DOHH2 (cell line): ENCODE data around the gene IGSF6.

Source experiments
- H3F3A ChIP-seq: fragments of 200-600 bp; sonication (generic), shearing (Covaris generic); 2 replicates; pipeline ENCODE4 v1.6.0; 2016; ENCODE audit warnings: antibody characterized with exemption, mild to moderate bottlenecking; ENCODE audit not compliant: control insufficient read depth, insufficient read depth
- H3K27ac ChIP-seq: fragments of 200-600 bp; sonication (generic); 2 replicates; pipeline ENCODE4 v1.5.1; 2014; ENCODE audit warnings: low read depth, mild to moderate bottlenecking, low read length, moderate library complexity
- H3K27me3 ChIP-seq: fragments of 200-600 bp; sonication (generic); 2 replicates; pipeline ENCODE4 v1.6.1; 2014; ENCODE audit warnings: mild to moderate bottlenecking, low read length, mixed read lengths; ENCODE audit not compliant: control insufficient read depth
- H3K36me3 ChIP-seq: fragments of 200-600 bp; sonication (generic); 2 replicates; pipeline ENCODE4 v1.6.1; 2014; ENCODE audit warnings: mild to moderate bottlenecking, low read length, moderate library complexity, mixed read lengths; ENCODE audit not compliant: control insufficient read depth
- H3K4me1 ChIP-seq: fragments of 200-600 bp; sonication (generic); 2 replicates; pipeline ENCODE4 v1.6.1; 2014; ENCODE audit warnings: mild to moderate bottlenecking, low read length, mixed read lengths; ENCODE audit not compliant: control insufficient read depth
- H3K4me2 ChIP-seq: fragments of 200-600 bp; sonication (generic); 2 replicates; pipeline ENCODE4 v1.6.0; 2014; ENCODE audit warnings: mild to moderate bottlenecking, low read length, moderate library complexity
- H3K4me3 ChIP-seq: fragments of 200-600 bp; sonication (generic); 2 replicates; pipeline ENCODE4 v1.5.1; 2014; ENCODE audit warnings: mild to moderate bottlenecking, low read length, mixed read lengths
- H3K79me2 ChIP-seq: fragments of 200-600 bp; sonication (generic); 2 replicates; pipeline ENCODE4 v1.6.1; 2014; ENCODE audit warnings: mild to moderate bottlenecking, low read length, mixed read lengths; ENCODE audit not compliant: control insufficient read depth
- H3K9me2 ChIP-seq: fragments of 200-600 bp; sonication (generic); replicated peaks from 2 replicates; pipeline ENCODE4 v1.6.1; 2014; ENCODE audit warnings: mild to moderate bottlenecking, low read length, mixed read lengths; ENCODE audit not compliant: control insufficient read depth
- H3K9me3 ChIP-seq: fragments of 200-600 bp; sonication (generic); 2 replicates; pipeline ENCODE4 v1.6.1; 2014; ENCODE audit warnings: antibody characterized with exemption, low read length, mixed read lengths; ENCODE audit not compliant: control insufficient read depth, insufficient read depth
- H4K20me1 ChIP-seq: fragments of 200-600 bp; sonication (generic); 2 replicates; pipeline ENCODE4 v1.6.0; 2014; ENCODE audit warnings: low read depth, mild to moderate bottlenecking, antibody characterized with exemption, low read length, moderate library complexity; ENCODE audit not compliant: control insufficient read depth, insufficient read depth
- EZH2phosphoT487 ChIP-seq: fragments of 200-600 bp; sonication (generic); IDR thresholded peaks from 2 replicates; pipeline ENCODE4 v1.6.1; 2017; ENCODE audit warnings: borderline replicate concordance, mild to moderate bottlenecking, antibody characterized with exemption, low read length, moderate library complexity, mixed read lengths
- TF ChIP-seq, protein P1 (sequence below): fragments of 200-600 bp; sonication (generic); IDR thresholded peaks from one replicate; pipeline ENCODE4 v1.5.1; 2014; ENCODE audit warnings: antibody characterized with exemption, mild to moderate bottlenecking, low read depth, low read length; ENCODE audit not compliant: poor library complexity, severe bottlenecking

Gene IGSF6

DNA sequence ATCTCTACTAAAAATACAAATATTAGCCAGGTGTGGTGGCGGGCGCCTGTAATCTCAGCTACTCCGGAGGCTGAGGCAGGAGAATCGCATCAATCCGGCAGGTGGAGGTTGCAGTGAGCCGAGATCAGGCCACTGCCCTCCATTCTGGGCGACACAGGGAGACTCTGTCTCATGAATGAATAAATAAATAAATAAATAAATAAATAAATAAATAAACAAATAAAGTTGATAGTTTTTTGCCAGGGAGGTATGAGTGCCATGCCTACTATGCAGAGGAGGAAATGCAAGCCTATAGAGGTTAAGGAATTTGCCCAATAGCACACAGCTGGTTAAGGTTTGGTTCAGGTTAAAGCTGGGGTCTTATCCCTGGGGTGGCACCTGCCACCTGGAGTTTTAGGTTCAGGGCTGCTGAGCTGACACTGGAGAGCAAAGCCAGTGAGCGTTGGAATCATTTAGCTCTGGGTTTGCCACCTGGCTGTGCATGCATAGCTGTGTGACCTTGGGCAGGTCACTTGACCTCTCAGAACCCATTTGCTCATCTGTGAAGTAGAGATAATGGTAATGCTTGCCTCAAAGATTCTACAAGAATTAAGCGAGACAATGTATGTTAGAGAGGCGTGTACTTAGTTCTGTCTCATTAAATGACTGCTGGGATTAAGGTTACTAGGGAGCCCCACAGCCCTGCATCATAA, 12.5 kb upstream of the IGSF6 start:
- Histone ChIP-seq H3K4me1 (peaks cover 26% of the 10 kb centered on the region), H4K20me1 (no peaks in the 10 kb centered on the region), H3K36me3 (no peaks in the 10 kb centered on the region), H3K4me2 (no peak overlapping the region), H3K27me3 (peaks cover 15% of the 10 kb centered on the region), H3K4me3 (no peak overlapping the region), H3K27ac (no peak overlapping the region), H3K9me3 (no peaks in the 10 kb centered on the region), H3K9me2 (no peaks in the 10 kb centered on the region), H3K79me2 (no peaks in the 10 kb centered on the region), H3F3A (no peaks in the 10 kb centered on the region)
- TF ChIP-seq EZH2phosphoT487, result no peak
- TF ChIP-seq, protein P1, sequence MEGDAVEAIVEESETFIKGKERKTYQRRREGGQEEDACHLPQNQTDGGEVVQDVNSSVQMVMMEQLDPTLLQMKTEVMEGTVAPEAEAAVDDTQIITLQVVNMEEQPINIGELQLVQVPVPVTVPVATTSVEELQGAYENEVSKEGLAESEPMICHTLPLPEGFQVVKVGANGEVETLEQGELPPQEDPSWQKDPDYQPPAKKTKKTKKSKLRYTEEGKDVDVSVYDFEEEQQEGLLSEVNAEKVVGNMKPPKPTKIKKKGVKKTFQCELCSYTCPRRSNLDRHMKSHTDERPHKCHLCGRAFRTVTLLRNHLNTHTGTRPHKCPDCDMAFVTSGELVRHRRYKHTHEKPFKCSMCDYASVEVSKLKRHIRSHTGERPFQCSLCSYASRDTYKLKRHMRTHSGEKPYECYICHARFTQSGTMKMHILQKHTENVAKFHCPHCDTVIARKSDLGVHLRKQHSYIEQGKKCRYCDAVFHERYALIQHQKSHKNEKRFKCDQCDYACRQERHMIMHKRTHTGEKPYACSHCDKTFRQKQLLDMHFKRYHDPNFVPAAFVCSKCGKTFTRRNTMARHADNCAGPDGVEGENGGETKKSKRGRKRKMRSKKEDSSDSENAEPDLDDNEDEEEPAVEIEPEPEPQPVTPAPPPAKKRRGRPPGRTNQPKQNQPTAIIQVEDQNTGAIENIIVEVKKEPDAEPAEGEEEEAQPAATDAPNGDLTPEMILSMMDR, result no peak

DNA sequence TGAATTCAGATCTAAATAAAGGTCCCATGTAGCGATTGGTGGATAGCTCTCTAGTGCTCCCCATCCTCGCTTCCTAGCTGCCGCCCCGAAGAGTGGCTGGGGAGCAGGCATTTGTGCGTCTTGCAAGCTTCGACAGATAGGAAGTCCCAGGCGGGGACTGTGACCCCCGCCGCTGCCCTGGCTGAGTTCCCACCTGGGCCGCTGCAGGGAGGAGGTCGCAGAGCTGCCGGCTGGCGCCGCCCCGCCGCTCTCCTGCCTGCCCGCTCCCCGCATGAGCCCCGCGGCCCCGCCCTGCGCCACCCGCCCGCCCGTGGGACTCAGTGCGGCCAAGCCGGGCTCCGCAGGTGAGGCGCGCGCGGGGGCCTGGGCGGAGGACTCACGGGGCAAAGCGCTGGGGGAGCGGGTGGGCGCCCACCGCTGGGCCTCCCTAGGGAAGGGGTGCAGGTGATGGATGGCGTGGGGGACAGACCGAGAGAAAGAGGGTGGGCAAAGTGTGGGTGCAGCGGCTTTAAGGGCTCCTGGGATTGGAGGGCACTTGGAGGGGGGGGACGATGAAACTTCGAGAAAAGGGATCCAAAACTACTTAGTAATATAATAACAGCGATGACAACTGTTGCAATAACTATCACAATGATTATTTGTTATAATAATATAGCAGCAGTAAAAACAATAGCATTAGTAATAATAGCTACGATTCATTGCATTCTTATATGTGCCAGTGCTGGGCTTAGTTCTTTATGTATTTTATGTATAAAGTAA, 11.7 kb upstream of the IGSF6 start, which contains the start of gene OTOA:
Gene OTOA (plus strand): TSS at position 80 of the 759 bp plus-strand sequence. CDS start 14,547 bp downstream, outside the sequence.
- H3K9me2 ChIP-seq, result no peaks in the 10 kb centered on the region
- TF ChIP-seq, protein P1, result no peak
- TF ChIP-seq EZH2phosphoT487, result no peak
- H3K4me3 ChIP-seq, result peak within 1 kb of the TSS; percentile 56
- no peaks in the 10 kb centered on the region for H3K79me2 ChIP-seq
- no peaks in the 10 kb centered on the region for H3K9me3 ChIP-seq
- H3K4me1 ChIP-seq, result peaks cover 34% of the 10 kb centered on the region
- no peaks in the 10 kb centered on the region for H3K36me3 ChIP-seq
- peak within 1 kb of the TSS; percentile 56 for H3K4me2 ChIP-seq
- H4K20me1 ChIP-seq, result no peaks in the 10 kb centered on the region
- no peak within 1 kb of the TSS for H3K27ac ChIP-seq
- H3K27me3 ChIP-seq, result peaks cover 15% of the 10 kb centered on the region
- 0 out of 2 replicates have a peak, but pooled peaks cover 2% of the 10 kb centered on the region for H3F3A ChIP-seq

DNA sequence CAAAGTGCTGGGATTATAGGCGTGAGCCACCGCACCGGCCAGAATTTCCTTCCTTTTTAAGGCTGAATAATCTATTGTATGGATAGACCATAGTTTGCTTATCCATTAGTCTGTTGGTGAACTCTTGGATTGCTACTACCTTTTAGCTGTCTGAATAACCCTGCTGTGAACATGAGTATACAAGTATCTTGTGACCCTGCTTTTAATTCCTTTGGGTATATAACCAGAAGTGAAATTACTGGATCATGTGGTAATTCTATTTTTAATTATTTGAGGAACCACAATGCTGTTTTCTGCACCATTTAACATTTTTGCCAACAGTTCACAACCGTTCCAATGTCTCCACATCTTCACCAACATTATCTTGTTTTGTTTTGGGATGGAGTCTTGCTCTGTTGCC, 6.7 kb upstream of the IGSF6 start:
- H3K4me3 ChIP-seq, result no peak overlapping the region
- H4K20me1 ChIP-seq, result peaks cover 8% of the 10 kb centered on the region; the same call in 1 of the 2 replicates
- H3K27me3 ChIP-seq, result peaks cover 5% of the 10 kb centered on the region
- H3K4me2 ChIP-seq, result no peak overlapping the region
- H3K9me3 ChIP-seq, result no peaks in the 10 kb centered on the region
- TF ChIP-seq EZH2phosphoT487, result no peak
- TF ChIP-seq, protein P1, result no peak
- H3K9me2 ChIP-seq, result no peaks in the 10 kb centered on the region
- H3K27ac ChIP-seq, result no peak overlapping the region
- peaks cover 76% of the 10 kb centered on the region for H3K4me1 ChIP-seq
- peaks cover 21% of the 10 kb centered on the region for H3K36me3 ChIP-seq
- H3F3A ChIP-seq, result peaks cover 24% of the 10 kb centered on the region
- no peaks in the 10 kb centered on the region for H3K79me2 ChIP-seq
